ENCODE data around the gene H3-3A.
A peak's percentile ranks its signal among the peaks of the same experiment; 100 is the strongest.

H3-3A gene

GRCh38 chr1:226054519-226055327 lies 7.8 kb upstream of the H3-3A start:
- no peak for TF ChIP-seq CTCF (IDR thresholded peaks at IDR 0.05; ENCODE audit: low read depth, low read length, missing control alignments)
- peak; percentile 18 for DNase-seq
- no peaks in the 10 kb centered on the region for H3K27me3 ChIP-seq (replicated peaks)
- H3K27ac ChIP-seq, result no peak overlapping the region
- in situ Hi-C loops (cut with HindIII; ENCODE audit: low pct_ligation_motif_present, low sequenced_read_pairs), result no loop called here
- no peaks in the 10 kb centered on the region for H3K36me3 ChIP-seq (replicated peaks)
- no peak overlapping the region for H3K4me3 ChIP-seq (ENCODE audit: low read depth, low read length)

- no peak for DNase-seq
- Histone ChIP-seq H3K27ac (no peak overlapping the region), H3K27me3 (replicated peaks) (no peaks in the 10 kb centered on the region), H3K4me3 (ENCODE audit: low read depth, low read length) (no peak overlapping the region), H3K36me3 (replicated peaks) (no peaks in the 10 kb centered on the region)
- in situ Hi-C loops (cut with HindIII; ENCODE audit: low pct_ligation_motif_present, low sequenced_read_pairs), result no loop called here
- TF ChIP-seq CTCF (IDR thresholded peaks at IDR 0.05; ENCODE audit: low read depth, low read length, missing control alignments), result no peak
These were observed 2.8 kb upstream of the H3-3A start for GRCh38 chr1:226059709-226060108.

GRCh38 chr1:226060427-226060826 lies 2.1 kb upstream of the H3-3A start:
- Histone ChIP-seq H3K4me3 (ENCODE audit: low read depth, low read length) (no peak overlapping the region), H3K27ac (no peak overlapping the region), H3K36me3 (replicated peaks) (no peaks in the 10 kb centered on the region), H3K27me3 (replicated peaks) (no peaks in the 10 kb centered on the region)
- no peak for DNase-seq
- no peak for TF ChIP-seq CTCF (IDR thresholded peaks at IDR 0.05; ENCODE audit: low read depth, low read length, missing control alignments)
- in situ Hi-C loops (cut with HindIII; ENCODE audit: low pct_ligation_motif_present, low sequenced_read_pairs), result no loop called here

DNA sequence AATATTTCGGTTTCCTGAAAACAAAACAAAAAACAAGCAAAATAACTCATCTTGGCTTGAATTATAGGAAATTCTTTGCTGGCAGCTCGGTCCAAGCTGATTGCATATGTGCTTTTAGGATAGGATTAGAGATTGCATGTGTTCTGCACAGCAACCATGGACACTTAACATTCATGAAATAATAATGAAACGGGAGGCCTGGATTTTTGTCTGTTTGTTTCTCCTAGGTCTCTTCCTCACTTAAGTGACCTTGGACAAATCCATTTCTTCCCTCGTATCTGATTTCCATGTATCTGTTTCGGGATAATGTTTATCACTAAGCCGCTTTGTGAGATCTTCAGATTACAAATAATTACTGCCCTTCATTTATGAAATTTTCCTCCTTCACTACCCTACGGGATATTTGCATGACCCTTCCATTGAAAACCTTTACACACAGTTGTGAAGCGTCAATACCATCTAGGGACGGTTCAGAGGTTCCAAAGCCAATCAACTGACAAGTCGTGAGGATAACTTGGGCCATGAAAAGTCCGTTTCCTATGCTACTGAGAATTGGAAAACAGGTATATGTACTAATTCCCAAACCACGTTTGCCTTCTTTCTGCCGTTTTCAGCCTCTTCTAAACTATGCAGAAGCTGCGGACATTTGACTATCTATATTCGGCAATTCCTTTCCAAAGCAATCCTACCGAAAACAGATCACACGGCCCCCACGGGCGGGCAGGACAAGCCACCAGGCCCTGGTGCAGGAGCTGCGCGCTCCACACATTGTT lies 1.3 kb upstream of the H3-3A start:
- in situ Hi-C loops (cut with HindIII; ENCODE audit: low pct_ligation_motif_present, low sequenced_read_pairs), result no loop called here
- no peak for TF ChIP-seq CTCF (IDR thresholded peaks at IDR 0.05; ENCODE audit: low read depth, low read length, missing control alignments)
- H3K4me3 ChIP-seq (ENCODE audit: low read depth, low read length), result peak overlapping the region; percentile 69
- H3K36me3 ChIP-seq (replicated peaks), result peaks cover 5% of the 10 kb centered on the region
- no peak for DNase-seq
- H3K27ac ChIP-seq, result peak overlapping the region; percentile 62
- H3K27me3 ChIP-seq (replicated peaks), result no peaks in the 10 kb centered on the region

GRCh38 chr1:226061841-226062557 lies 517 bp upstream of the H3-3A start:
- H3K36me3 ChIP-seq (replicated peaks), result peaks cover 10% of the 10 kb centered on the region
- peak; percentile 33 for DNase-seq
- H3K27me3 ChIP-seq (replicated peaks), result no peaks in the 10 kb centered on the region
- peak overlapping the region; percentile 62 for H3K27ac ChIP-seq
- in situ Hi-C loops (cut with HindIII; ENCODE audit: low pct_ligation_motif_present, low sequenced_read_pairs), result no loop called here
- peak overlapping the region; percentile 69 for H3K4me3 ChIP-seq (ENCODE audit: low read depth, low read length)
- no peak for TF ChIP-seq CTCF (IDR thresholded peaks at IDR 0.05; ENCODE audit: low read depth, low read length, missing control alignments)
